ENCODE data around the gene MPG. TPM values are rescaled to one million over a fixed set of nuclear protein-coding genes. Genes with fewer than 3 reads are reported as not detected.

MPG gene
- total RNA-seq, 1 donor from 2014 or later = 77.5 TPM

GRCh38 chr16:85865-86264 lies 7.8 kb downstream of the MPG start:
- peaks cover 17% of the 10 kb centered on the region for H3K36me3 Mint-ChIP-seq (ENCODE audit: low read depth)
- no peaks in the 10 kb centered on the region for H3K9me3 Mint-ChIP-seq
- peaks cover 18% of the 10 kb centered on the region for H3K4me1 Mint-ChIP-seq (ENCODE audit: low read depth)
- intact Hi-C loops (cut with micrococcal nuclease) = loop anchor here (2.0 kb wide), 1 partner anchor 33 kb away; the partner anchor contains the start of genes POLR3K and SNRNP25
- peak overlapping the region; percentile 58 for H3K27ac Mint-ChIP-seq
- DNase-seq (ENCODE audit: low spot score) = no peak
- peak overlapping the region; percentile 2 for H3K4me3 Mint-ChIP-seq
- H3K27me3 Mint-ChIP-seq (ENCODE audit: insufficient read depth) = no peaks in the 10 kb centered on the region

GRCh38 chr16:86483-86952 lies 8.5 kb downstream of the MPG start:
- Mint-ChIP-seq H3K9me3 (no peaks in the 10 kb centered on the region), H3K27ac (no peak overlapping the region), H3K4me3 (no peak overlapping the region), H3K36me3 (ENCODE audit: low read depth) (peaks cover 17% of the 10 kb centered on the region), H3K4me1 (ENCODE audit: low read depth) (peaks cover 18% of the 10 kb centered on the region), H3K27me3 (ENCODE audit: insufficient read depth) (no peaks in the 10 kb centered on the region)
- DNase-seq (ENCODE audit: low spot score) = no peak
- intact Hi-C loops (cut with micrococcal nuclease) = no loop called here

GRCh38 chr16:88613-89012 lies 10.6 kb downstream of the MPG start:
- H3K4me1 Mint-ChIP-seq (ENCODE audit: low read depth) = peaks cover 16% of the 10 kb centered on the region
- H3K9me3 Mint-ChIP-seq = no peaks in the 10 kb centered on the region

GRCh38 chr16:89391-90302 lies 11.6 kb downstream of the MPG start:
- Mint-ChIP-seq H3K4me1 (ENCODE audit: low read depth) (peaks cover 7% of the 10 kb centered on the region), H3K36me3 (ENCODE audit: low read depth) (peaks cover 13% of the 10 kb centered on the region), H3K9me3 (no peaks in the 10 kb centered on the region), H3K27ac (no peak overlapping the region), H3K4me3 (no peak overlapping the region), H3K27me3 (ENCODE audit: insufficient read depth) (no peaks in the 10 kb centered on the region)
- intact Hi-C loops (cut with micrococcal nuclease) = no loop called here
- DNase-seq (ENCODE audit: low spot score) = no peak

More at GRCh38 chr16:88613-89012, 10.6 kb downstream of the MPG start:
- intact Hi-C loops (cut with micrococcal nuclease) = no loop called here
- Mint-ChIP-seq H3K4me3 (no peak overlapping the region), H3K27me3 (ENCODE audit: insufficient read depth) (no peaks in the 10 kb centered on the region), H3K36me3 (ENCODE audit: low read depth) (peaks cover 17% of the 10 kb centered on the region), H3K27ac (no peak overlapping the region)
- DNase-seq (ENCODE audit: low spot score) = no peak

GRCh38 chr16:91484-91883 lies 13.5 kb downstream of the MPG start:
- intact Hi-C loops (cut with micrococcal nuclease) = no loop called here
- no peak for DNase-seq (ENCODE audit: low spot score)
- Mint-ChIP-seq H3K36me3 (ENCODE audit: low read depth) (peaks cover 8% of the 10 kb centered on the region), H3K4me3 (no peak overlapping the region), H3K4me1 (ENCODE audit: low read depth) (no peaks in the 10 kb centered on the region), H3K27me3 (ENCODE audit: insufficient read depth) (no peaks in the 10 kb centered on the region), H3K9me3 (no peaks in the 10 kb centered on the region), H3K27ac (no peak overlapping the region)

GRCh38 chr16:92431-93339 lies 14.7 kb downstream of the MPG start:
- H3K4me1 Mint-ChIP-seq (ENCODE audit: low read depth) = no peaks in the 10 kb centered on the region
- no peak overlapping the region for H3K27ac Mint-ChIP-seq
- H3K27me3 Mint-ChIP-seq (ENCODE audit: insufficient read depth) = no peaks in the 10 kb centered on the region
- H3K4me3 Mint-ChIP-seq = no peak overlapping the region
- no peak for DNase-seq (ENCODE audit: low spot score)
- intact Hi-C loops (cut with micrococcal nuclease) = no loop called here
- H3K36me3 Mint-ChIP-seq (ENCODE audit: low read depth) = peaks cover 8% of the 10 kb centered on the region
- H3K9me3 Mint-ChIP-seq = no peaks in the 10 kb centered on the region

- intact Hi-C loops (cut with micrococcal nuclease) = no loop called here
- H3K27ac Mint-ChIP-seq = no peak overlapping the region
- no peaks in the 10 kb centered on the region for H3K27me3 Mint-ChIP-seq (ENCODE audit: insufficient read depth)
- no peaks in the 10 kb centered on the region for H3K9me3 Mint-ChIP-seq
- no peak overlapping the region for H3K4me3 Mint-ChIP-seq
- H3K4me1 Mint-ChIP-seq (ENCODE audit: low read depth) = no peaks in the 10 kb centered on the region
- peaks cover 8% of the 10 kb centered on the region for H3K36me3 Mint-ChIP-seq (ENCODE audit: low read depth)
- no peak for DNase-seq (ENCODE audit: low spot score)
These were observed 16.9 kb downstream of the MPG start for GRCh38 chr16:94918-95265.

- Mint-ChIP-seq H3K27me3 (ENCODE audit: insufficient read depth) (no peaks in the 10 kb centered on the region), H3K4me3 (no peak overlapping the region), H3K27ac (peak overlapping the region; percentile 48), H3K36me3 (ENCODE audit: low read depth) (no peaks in the 10 kb centered on the region), H3K9me3 (no peaks in the 10 kb centered on the region), H3K4me1 (ENCODE audit: low read depth) (no peaks in the 10 kb centered on the region)
- intact Hi-C loops (cut with micrococcal nuclease) = loop anchor here (1.0 to 2.0 kb wide), 3 partner anchors 18 to 44 kb away; partner anchors contain the start of genes MPG, POLR3K and SNRNP25
- peak; percentile 86 for DNase-seq (ENCODE audit: low spot score)
These were observed 18.9 kb downstream of the MPG start for GRCh38 chr16:96935-97381.

- no peak for DNase-seq (ENCODE audit: low spot score)
- H3K9me3 Mint-ChIP-seq = no peaks in the 10 kb centered on the region
- peaks cover 2% of the 10 kb centered on the region for H3K36me3 Mint-ChIP-seq (ENCODE audit: low read depth)
- no peaks in the 10 kb centered on the region for H3K4me1 Mint-ChIP-seq (ENCODE audit: low read depth)
- H3K4me3 Mint-ChIP-seq = no peak overlapping the region
- no peaks in the 10 kb centered on the region for H3K27me3 Mint-ChIP-seq (ENCODE audit: insufficient read depth)
- intact Hi-C loops (cut with micrococcal nuclease) = loop anchor here (1.0 to 2.0 kb wide), 3 partner anchors 19 to 45 kb away; partner anchors contain the start of genes MPG, POLR3K and SNRNP25
- no peak overlapping the region for H3K27ac Mint-ChIP-seq
These were observed 19.8 kb downstream of the MPG start for GRCh38 chr16:97822-98221.

- DNase-seq (ENCODE audit: low spot score) = no peak
- H3K4me1 Mint-ChIP-seq (ENCODE audit: low read depth) = no peaks in the 10 kb centered on the region
- H3K27ac Mint-ChIP-seq = no peak overlapping the region
- H3K9me3 Mint-ChIP-seq = no peaks in the 10 kb centered on the region
- H3K27me3 Mint-ChIP-seq (ENCODE audit: insufficient read depth) = no peaks in the 10 kb centered on the region
- H3K4me3 Mint-ChIP-seq = no peak overlapping the region
- peaks cover 2% of the 10 kb centered on the region for H3K36me3 Mint-ChIP-seq (ENCODE audit: low read depth)
- intact Hi-C loops (cut with micrococcal nuclease) = no loop called here
These were observed 23.0 kb downstream of the MPG start for GRCh38 chr16:100989-101388.

- Mint-ChIP-seq H3K9me3 (no peaks in the 10 kb centered on the region), H3K4me3 (no peak overlapping the region), H3K36me3 (ENCODE audit: low read depth) (peaks cover 2% of the 10 kb centered on the region), H3K27me3 (ENCODE audit: insufficient read depth) (no peaks in the 10 kb centered on the region), H3K27ac (no peak overlapping the region), H3K4me1 (ENCODE audit: low read depth) (no peaks in the 10 kb centered on the region)
- no peak for DNase-seq (ENCODE audit: low spot score)
- intact Hi-C loops (cut with micrococcal nuclease) = no loop called here
These were observed 23.6 kb downstream of the MPG start for GRCh38 chr16:101586-101985.

- no peak for DNase-seq (ENCODE audit: low spot score)
- Mint-ChIP-seq H3K9me3 (no peaks in the 10 kb centered on the region), H3K4me1 (ENCODE audit: low read depth) (peaks cover 5% of the 10 kb centered on the region), H3K36me3 (ENCODE audit: low read depth) (peaks cover 6% of the 10 kb centered on the region), H3K4me3 (no peak overlapping the region), H3K27ac (no peak overlapping the region), H3K27me3 (ENCODE audit: insufficient read depth) (no peaks in the 10 kb centered on the region)
- intact Hi-C loops (cut with micrococcal nuclease) = no loop called here
These were observed 24.2 kb downstream of the MPG start for GRCh38 chr16:102060-102855.

Data from activated T-helper 1 cell treated with anti-CD3 and anti-CD28 coated beads, Interleukin-12 subunit alpha, Interleukin-12 subunit beta, Interleukin-2, Interleukin-4 antibody, amounts not matched to agents 30 ng/mL and 10 ng/mL and 1 ng/mL, durations not matched to agents 14 hours and 24 hours and 36 hours (primary cell).